IPS DF 4.7 (cell line): ENCODE measurements around the gene AGBL4.

Experiments
- DNase-seq: peaks from one replicate; pipeline ENCODE4 v3.0.0-alpha.2; 2013; ENCODE audit warnings: low spot score; ENCODE audit errors: extremely low read depth

AGBL4 gene

DNA sequence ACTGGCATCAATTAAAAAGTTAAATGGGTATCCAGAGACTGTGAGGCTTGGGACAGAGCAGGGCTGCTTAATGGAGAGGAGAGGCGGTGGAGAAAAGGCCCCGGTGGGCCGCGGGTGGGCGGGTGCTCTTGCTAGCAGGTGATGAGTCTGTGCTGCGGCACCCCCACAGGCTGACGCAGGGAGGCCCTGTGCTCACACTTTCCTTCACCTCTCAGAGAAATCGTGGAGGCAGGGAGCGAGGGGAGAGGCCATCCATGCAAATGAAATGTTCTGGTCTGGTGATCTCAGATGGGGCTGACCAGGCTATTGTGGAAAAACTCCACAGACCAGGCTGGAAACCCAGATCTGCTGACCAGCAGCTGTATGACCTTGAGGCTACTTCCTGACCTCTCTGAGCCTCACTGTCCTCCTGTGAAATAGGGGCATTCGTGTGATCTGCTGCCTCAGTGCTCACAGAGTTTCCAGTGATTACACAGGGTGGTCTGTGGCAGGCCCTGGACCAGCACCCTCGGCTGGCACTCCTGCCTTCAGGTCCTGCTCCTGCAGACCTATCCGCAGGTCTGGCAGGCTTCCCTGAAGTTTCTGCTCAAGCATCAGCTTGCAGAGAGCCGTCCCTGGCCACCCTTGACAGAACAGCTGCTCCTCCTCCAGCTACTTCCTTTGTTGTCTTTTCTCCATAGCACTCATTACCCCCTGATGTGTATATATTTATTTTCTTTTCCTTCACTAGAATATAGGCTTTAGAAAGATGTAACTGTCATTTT is 1336.3 kb downstream of the AGBL4 start:
- no peak for DNase-seq

DNA sequence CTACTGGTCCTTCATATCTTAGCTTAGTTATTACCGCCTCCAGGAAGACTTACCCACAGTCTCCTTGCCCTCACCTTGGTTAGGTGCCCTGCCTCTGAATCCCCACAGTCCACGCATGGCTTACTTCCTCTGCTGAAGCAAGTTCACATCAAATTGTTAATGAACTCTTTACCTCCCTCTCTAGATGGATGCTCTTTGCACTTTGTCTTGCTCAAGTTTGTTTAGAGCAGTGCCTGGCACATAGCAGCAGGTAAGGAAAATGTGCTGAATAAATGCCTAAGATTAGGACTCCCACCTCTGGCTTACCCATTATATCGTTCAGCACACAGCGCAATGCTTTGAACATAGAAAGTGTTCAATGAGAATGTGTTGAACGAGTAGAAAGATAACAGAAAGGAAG is 1337.6 kb downstream of the AGBL4 start:
- DNase-seq, result no peak

- no peak for DNase-seq
These were observed 1339.4 kb downstream of the AGBL4 start for GRCh38 chr1:48684381-48684780.

- DNase-seq, result no peak
These were observed 1339.9 kb downstream of the AGBL4 start for GRCh38 chr1:48683839-48684238.

GRCh38 chr1:48681476-48682305 is 1342.1 kb downstream of the AGBL4 start:
- DNase-seq, result no peak

- no peak for DNase-seq
These were observed 1343.2 kb downstream of the AGBL4 start for GRCh38 chr1:48680411-48681035.

DNA sequence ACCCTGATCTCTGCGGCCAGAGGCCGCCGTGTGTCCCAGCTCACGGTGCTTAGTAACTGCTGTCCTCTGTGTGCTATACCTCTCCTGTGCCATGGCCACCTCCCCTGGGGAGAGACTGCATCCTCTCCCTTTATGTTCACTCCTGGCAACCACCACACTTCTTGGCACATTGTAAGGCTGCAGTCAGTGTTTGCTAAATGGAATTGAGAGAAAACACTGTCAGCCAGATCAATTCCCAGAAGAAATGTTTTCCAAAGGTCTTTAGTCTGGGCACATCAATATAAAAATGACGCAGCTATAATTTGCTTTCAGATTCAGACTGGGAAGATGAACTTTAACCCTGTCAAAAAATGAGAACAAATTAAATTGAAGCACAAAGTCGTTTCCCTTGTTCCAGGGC is 1343.9 kb downstream of the AGBL4 start:
- DNase-seq, result no peak

DNA sequence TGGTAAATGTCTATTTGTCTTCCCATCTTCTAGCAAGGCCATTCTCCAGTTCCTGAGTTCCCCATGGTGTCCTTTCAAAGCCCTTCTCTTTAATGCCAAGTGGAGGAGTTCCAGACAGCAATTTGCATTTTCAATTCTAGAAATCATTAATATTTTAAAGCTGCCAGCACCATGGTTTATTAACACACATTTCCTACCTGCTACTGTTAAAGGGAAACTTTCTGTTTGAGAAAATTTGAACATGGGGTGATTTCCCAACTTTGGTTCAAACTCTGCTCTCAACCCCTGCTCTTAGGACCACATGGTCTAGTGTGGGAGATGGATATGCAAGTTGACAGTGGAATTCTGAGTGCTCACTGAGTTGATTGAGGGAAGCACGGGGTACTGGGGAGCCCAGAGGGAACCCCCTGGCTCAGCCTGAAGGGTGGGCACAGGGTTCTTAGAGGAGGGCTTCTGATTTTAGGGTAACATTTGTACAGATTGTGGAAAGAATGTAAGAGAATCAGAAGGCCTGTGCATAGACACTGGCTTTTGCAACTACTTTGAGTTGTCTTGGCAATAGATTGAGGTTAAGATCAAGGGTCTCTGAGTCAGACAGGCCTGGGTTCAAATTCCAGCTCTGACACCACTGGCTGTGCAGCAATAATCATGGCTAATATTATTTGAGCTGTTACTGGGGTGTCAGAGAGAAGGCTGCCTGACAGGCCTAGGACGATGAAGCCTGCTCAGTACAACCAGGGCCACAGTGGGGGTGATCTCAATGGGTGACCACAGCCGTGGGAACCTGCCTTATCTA is 1344.8 kb downstream of the AGBL4 start:
- DNase-seq, result no peak

DNA sequence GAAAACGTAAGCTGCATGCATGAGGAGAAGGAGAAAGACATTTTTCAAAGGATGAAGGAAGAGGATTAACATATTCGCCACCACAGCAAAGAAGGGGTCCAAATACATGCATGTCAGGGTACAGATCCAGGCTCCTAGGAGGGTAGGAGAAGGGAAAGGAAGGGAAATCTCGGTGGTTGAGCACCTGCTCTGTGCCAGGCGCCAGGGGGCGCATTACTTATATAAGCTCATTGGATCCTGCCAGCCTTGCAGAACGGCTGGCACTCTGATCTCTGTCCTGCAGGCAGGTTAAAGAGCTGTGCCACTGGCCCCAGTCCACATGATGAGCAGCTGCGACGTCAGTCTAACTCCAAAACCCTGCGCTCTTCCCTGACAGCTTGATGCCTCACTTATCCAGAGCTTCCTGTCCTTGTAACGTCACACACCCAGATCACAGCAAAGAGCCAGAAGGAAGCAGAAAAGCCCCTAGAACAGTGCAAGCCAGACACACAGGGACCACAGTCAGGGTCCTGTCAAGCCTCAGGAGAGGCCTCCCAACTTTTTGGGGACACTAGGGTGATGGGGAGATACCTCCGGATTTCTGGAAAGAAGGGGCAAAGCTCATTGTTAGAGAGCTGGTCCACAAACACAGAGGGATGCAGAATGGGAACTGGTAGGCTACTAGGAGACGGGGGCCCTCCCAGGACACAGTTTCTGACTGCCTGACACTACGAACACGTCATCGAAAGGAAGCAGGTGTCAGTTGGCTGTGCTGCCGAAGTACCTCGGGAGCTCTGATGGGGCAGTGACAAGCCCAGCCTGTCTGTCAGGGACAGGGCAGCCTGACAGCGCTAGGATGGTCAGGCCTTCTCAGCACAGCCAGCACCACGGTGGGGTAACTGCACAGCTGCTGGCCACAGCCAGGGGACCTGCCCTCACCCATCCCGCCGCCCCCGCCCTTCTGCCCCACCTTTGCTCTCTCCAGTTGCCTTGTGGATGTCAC is 1346.2 kb downstream of the AGBL4 start:
- DNase-seq, result peak; percentile 36

GRCh38 chr1:48676822-48677221 is 1346.9 kb downstream of the AGBL4 start:
- no peak for DNase-seq

GRCh38 chr1:48676376-48676775 is 1347.4 kb downstream of the AGBL4 start:
- DNase-seq, result no peak

- no peak for DNase-seq
These were observed 1348.5 kb downstream of the AGBL4 start for GRCh38 chr1:48675251-48675650.

GRCh38 chr1:48674641-48675040 is 1349.1 kb downstream of the AGBL4 start:
- no peak for DNase-seq

GRCh38 chr1:48673332-48674105 is 1350.2 kb downstream of the AGBL4 start:
- peak; percentile 44 for DNase-seq

- no peak for DNase-seq
These were observed 1352.2 kb downstream of the AGBL4 start for GRCh38 chr1:48671578-48671977.

GRCh38 chr1:48670234-48671020 is 1353.3 kb downstream of the AGBL4 start:
- no peak for DNase-seq

DNA sequence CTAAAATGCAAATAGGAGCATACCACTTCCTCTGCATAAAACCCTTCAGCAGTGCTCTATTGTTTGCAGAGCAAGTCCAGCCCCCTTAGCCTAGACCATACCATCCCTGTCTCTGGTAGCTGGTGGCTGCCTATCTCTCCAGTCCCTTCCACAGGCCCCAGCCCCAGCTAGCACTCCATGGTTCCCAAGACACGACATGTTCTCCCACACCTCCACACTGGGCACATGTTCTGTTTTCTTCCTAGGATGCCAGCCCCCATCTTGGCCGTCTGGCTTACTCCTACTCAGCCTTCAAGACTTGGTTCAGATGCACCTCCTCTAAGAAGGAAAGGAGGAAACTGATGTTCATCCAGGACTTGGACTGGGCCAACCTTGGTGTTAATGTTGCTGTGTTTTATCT is 1355.4 kb downstream of the AGBL4 start:
- no peak for DNase-seq

- DNase-seq, result no peak
These were observed 1356.0 kb downstream of the AGBL4 start for GRCh38 chr1:48667782-48668181.
